GM19043 (cell line): ENCODE measurements around the gene TRIP12.
"Not testable (repeated sequence)": the region's sequence is repeated elsewhere in the genome, so short reads cannot be mapped to it uniquely, and the experiment has no call there.

Experiments
- ATAC-seq: cut with Tn5 transposase; IDR thresholded peaks from one replicate; pipeline ENCODE4 v1.9.1; 2021; ENCODE audit warnings: low read depth; ENCODE audit not compliant: unreplicated experiment

The TRIP12 gene

DNA sequence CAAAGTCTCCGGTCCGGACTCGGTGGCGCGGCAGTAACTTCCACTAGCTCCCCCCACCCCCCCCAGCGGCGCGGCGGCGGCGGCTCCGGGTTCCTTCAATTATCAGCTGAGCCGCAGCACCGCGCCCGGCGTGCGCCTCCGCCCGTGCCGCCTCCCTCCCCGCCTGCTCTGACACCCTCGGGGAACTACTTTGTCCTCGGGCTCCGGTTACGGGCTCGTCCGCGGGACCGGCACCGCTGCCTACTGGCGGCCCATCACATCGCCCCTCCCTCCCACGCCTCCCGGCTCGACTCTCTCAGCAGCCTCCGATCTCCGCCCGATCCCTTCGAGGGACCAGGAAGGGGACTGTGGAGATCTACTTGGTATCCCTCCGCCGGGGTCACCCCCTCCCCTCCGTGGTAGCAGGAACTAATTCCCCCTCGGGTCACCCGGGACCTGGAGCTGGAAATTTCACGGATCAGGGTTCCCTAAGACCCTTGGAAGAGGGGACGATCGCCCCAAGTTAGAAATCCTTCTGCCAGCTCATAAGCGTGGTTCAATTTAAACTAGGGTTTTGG, at the start of gene TRIP12:
TSS of gene TRIP12 (minus strand) at position 118 of the 557 bp plus-strand sequence. CDS start 41,930 bp downstream, outside the sequence.
- peak; percentile 57 for ATAC-seq

DNA sequence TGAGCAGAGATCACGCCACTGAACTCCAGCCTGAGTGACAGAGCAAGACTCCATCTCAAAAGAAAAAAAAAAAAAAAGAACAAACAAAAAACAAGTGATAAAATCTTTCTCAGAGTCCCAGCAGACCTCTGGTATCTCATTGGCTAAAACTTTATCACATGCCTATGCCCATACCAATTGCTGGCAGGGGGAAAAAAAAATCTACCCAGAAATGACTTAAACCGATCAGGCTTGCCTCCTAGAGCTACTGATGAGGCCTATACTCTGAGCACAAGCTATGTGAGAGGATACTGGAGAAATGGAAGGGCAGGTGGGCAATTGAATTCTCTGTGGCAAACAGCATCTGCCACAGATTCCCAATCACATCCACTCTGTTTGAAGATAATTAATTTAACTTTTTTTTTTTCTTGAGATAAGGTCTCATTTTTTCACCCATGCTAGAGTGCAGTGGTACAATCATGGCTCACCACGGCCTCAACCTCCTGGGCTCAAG, 49.5 kb upstream of the TRIP12 start:
- ATAC-seq = no peak

DNA sequence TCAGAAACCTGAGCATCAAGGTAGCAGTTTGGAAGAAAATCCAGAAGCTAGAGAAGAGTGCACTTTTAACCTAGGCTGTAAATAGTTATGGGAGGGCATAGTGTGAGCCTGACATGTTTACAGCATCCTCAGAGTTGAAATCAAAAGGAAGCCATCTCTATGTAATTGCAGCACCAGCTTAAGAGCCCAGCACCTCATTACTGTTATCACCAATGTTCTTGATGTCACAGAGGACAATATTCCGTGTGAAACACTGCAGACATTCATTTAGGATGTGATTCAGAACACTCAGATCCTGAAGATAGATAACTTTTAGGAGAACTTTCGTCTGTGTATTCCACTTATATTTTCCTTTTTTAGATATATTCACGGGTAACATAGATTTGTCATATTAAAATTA, 48.6 kb upstream of the TRIP12 start:
- ATAC-seq = no peak

DNA sequence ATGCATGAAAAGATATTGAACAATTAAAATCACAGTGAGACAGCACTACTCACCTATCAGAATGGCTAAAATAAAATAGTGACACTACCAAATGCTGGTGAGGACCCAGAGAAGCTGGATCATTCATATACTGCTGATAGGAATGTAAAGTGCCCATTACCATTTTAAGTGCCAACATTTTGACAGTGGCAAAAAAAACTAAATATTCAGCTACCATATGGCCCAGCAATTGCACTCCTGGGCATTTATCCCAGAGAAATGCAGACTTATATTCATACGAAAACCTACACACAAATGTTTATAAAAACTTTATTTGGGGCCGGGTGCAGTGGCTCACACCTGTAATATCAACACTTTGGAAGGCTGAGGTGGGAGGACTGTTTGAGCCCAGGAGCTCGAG, 48.1 kb upstream of the TRIP12 start:
- ATAC-seq = no peak

DNA sequence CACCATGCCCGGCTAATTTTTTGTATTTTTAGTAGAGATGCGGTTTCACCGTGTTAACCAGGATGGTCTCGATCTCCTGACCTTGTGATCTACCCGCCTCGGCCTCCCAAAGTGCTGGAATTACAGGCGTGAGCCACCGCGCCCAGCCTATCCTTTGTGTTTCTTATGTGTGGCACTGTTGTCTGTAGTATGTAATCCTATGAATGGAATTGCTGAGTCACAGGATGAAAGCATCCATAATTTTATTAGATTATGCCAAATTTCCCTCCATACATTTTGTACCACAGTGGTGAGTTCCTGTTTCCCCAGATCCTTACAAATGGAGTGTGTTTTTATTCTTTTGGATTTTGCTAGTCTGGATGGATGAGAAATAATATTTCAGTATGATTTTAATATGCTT, 41.8 kb upstream of the TRIP12 start:
- not testable (repeated sequence) for ATAC-seq

DNA sequence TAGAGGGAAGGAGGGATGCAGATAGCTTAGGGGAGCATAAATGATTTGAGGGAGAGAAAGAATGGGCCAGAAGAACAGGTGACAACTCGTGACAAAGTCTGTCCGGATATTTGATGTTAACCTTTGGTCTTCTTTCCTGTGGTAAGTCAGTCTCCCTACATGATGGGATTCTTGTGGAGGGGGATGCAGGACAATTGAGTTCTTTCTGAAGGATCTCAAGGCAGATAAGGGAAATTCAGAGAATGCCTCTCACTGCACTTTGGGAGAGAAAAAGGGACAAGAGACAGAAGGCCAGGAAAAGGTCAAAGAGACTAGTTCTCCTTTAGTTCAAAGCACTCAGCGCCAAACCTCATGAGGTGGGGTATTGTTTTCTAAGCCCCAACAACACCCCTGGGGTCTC, 34.7 kb upstream of the TRIP12 start:
- ATAC-seq = no peak

DNA sequence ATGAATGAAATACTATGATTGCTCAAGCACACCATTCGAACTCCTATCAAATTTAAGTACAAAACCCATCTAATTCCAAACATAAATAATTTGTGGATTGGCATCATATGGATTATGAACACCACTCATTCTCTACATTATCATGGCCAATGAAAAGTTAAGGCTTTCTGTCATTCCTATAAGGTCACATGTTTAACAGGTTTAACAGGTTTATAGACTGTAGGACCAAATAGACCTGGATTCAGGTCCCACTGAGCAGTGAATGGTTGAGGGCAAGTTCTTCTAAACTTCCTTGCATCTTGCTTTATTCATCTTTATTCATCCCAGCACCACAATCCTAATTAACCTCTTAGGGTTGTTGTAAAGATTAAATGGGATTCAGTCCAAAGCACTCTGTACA, 33.9 kb upstream of the TRIP12 start:
- no peak for ATAC-seq

DNA sequence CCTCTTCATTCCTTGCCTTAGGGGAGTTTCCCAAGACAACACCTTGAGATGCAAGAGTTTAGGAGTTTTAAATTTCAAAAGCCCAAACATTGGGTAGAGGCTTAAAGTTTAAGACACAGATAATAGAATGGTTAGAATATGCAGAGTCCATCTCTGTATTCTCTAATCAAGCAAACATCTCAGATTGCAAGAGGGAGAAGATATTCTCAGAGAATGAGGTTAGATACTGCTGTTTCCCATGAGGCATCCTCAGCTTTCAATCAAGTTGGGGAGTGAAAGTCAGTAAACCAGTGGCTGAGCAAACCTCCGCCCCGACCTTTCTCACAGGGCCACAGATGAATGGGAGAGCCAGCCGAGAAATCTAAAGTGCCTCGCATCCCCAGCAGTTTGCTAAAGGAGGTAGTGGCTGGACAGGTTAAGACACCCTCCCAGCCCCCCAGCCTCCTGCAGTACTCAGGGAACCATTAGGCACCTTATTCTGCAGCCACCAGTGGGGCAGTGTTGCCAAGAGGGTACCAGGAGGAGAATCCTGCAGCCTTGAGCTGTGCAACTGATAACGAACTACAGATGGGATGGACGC, 30.5 kb upstream of the TRIP12 start:
- no peak for ATAC-seq

DNA sequence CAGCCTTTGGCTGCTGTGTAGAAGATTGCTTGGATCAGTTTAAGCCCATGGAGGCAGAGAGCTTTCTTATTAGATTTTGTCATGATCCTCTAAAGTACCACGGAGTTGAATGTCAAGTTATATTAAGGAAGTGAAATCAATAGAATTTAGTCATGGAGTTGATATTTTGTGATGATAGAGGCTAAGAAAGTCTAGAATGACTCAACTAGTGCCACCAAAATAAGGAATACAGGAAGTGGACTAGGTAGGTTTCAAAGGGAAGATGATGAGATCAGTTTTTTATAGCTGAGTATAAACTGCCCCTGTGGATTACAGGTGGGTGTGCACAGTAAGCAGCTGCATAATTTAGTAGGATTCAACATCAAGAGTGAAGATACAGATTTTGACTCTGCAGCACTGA, 25.7 kb upstream of the TRIP12 start:
- ATAC-seq = no peak

DNA sequence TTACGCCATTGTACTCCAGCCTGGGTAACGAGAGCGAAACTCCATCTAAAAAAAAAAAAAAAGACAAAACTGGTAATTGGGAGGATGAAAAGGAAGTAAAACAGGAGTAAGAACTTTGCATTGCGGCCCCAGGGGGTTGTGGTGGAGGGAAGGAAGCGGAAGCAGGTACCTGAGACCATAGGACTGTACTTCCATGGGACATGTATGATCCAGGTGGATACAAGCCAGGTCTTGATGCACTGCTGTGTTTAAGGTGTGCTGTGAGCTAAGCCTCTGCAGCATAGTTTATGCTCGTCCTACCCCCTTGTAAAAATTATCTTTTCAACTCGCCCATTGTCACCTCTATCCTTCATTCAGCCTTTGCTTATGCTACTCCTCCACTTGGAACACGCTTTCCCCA, 24.2 kb upstream of the TRIP12 start:
- no peak for ATAC-seq

DNA sequence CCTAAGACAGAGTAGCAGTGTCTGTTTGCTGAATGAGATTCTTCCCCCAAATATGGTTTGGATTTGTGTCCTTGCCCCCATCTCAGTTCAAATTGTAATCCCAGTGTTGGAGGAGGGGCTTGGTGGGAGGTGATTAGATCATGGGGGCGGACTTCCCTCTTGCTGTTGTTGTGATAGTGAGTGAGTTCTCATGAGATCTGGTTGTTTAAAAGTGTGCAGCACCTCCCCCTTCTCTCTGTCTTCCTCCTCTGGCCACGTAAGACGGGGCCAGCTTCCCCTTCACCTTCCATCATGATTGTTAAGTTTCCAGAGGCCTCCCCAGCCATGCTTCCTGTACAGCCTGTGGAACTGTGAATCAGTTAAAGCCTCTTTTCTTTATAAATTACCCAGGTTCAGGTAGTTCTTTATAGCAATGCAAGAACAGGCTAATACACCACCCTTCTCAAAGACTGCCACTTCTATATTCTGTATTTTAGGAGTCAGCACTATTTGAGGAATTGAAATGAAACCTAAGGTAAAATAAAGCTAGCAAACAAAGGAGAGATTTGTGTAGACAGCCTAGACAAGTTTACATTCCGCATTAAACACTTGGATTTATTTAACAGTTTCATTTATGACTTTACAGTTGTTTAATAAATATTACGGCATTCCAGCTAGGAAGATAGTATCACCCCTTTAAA, 22.1 kb upstream of the TRIP12 start:
- ATAC-seq = no peak

DNA sequence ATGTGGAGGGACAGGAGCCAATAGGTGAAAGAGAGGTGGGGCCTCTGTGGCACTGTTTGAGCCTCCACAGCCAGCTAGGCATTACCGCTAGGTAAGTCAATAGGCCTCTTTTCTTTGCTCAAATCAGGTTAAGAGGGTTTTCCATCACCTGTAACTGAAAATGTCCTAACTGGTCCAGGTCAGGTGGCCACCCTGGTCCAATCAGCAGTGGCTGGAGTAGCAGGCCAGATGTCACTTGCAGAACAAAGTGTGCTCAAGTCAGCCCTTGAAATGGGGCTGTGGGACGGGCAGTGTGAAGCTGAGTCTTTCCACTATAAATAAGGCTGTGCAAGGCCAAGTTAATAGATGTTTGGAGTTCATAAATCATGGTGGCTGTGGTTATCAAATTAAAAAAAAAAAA, 21.4 kb upstream of the TRIP12 start:
- ATAC-seq = no peak

DNA sequence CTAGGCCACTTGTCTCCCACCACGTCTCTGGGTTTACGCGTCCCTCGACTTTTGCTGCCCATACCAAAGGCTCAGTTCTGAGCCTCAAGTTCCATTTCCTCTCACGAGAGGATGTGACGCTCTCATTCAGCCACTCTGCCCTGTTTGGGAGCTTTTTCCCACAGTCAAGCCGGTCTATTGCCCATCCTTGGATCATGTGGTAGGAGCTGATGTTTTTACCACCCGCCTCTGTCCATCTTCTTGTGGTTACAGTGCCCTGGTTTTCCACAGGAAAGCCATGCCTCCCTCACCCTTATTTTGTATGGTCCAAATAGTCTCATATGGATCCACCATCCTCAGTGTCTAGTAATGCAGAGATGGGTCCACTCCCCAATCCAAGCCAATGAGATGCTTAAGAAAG, 20.9 kb upstream of the TRIP12 start:
- no peak for ATAC-seq

DNA sequence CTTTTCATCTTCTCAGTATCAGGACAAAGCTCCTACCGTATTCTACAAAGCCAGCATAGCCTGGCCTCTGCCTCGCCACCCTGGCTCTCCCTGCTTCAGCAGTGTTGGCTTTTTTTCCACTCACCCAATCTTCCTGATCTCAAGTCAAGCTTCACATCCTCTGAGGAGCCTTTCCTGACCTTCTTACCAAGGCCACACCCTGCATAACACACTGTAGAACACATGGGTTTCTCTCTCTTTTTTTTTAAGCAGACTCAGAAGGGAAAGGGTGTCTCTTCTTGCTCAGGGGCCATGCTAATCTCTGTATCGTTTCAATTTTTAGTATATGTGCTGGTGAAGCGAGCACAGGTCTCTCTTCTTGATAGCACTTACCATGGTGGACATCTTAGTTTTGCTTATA, 15.7 kb upstream of the TRIP12 start:
- no peak for ATAC-seq

DNA sequence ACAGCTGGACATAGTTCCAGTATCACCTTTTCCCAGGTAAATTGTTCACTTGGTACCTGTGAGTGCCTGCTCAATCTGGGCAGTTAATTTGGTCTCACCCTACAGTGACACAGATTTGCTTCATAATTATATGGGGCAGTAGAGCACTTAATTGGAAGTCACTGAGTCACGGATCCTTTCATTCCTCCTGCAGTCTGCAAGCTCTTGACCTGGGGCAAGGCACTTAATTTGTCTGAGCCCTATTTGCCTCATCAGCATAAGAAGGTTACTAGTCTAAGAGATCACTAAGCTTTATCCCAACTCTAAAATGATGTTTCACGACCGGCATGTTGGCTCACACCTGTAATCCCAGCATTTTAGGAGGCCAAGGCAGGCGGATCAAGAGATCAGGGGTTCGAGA, 9.4 kb upstream of the TRIP12 start:
- no peak for ATAC-seq

DNA sequence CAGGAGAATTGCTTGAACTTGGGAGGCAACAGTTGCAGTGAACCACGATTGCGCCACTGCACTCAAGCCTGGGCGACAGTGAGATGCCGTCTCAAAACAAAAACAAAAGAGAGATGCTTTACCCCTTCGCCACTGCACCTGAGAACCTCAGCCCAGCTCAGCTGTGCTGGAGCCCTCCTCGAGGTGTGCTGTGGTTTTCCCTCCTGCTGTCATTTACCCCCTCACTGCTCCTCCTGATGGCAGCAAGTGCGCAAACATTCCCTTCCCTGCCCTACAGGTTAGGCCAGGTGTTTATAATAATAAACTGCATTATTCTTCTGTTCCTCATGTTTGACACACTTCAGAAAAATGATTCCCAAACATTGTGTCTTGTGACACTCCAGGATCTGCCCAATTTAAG, 8.8 kb upstream of the TRIP12 start:
- no peak for ATAC-seq

DNA sequence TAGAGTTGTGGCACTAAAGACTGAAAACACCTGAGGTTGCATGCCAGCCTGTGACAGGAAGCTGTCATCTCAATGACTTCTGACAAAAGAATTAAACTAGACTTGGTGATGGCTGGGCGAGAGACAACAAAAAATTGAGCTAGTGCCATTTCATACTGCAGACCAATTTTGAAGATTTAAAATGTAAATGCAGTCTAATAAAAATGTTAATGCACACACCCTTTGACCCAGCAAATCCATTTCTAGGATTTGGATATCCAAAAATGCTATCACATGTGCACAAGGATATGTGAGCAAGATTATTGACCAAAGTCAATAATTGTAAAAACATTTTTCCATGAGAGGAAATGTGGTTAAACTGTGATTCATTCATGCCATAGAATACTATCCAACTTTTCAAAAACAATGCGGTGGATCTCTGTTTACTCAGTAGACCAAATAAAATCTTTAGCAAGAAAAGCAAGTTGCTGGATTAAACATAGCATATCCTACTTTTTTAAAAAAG, 6.1 kb upstream of the TRIP12 start:
- no peak for ATAC-seq

DNA sequence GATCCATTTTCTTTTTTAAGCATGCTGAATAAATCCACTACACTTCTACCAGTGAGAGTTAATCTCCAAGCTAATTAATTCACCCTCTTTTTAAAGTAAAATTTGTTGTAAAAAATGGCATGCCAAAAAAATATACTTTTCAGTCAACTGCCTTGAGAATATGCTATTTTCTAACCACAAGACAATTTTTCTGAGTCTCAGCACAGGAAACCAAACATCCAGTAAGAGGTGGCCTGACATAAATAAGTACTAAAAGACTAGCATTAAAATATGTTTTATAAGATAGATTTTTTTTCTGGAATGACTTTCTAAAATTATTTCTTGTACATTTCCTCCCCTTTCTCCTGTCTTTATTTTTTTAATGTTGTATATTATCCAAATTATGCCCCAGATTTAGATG, 3.4 kb upstream of the TRIP12 start:
- ATAC-seq = no peak

DNA sequence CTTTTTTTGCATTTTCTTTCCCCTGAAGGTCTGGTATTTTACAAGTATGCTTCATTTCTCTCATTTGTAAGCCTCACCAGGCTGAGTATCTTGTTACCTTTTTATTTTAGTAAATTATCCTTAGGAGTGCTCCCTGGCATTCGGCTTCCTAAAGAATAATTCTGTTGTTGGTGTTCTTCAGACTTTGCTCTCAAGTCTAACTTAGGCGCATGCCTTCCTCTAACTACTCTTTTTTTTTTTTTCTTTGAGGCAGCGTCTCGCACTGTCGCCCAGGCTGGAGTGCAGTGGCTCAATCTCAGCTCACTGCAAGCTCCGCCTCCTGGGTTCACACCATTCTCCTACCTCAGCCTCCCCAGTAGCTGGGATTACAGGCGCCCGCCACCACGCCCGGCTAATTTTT, 2.7 kb upstream of the TRIP12 start:
- ATAC-seq = not testable (repeated sequence)

DNA sequence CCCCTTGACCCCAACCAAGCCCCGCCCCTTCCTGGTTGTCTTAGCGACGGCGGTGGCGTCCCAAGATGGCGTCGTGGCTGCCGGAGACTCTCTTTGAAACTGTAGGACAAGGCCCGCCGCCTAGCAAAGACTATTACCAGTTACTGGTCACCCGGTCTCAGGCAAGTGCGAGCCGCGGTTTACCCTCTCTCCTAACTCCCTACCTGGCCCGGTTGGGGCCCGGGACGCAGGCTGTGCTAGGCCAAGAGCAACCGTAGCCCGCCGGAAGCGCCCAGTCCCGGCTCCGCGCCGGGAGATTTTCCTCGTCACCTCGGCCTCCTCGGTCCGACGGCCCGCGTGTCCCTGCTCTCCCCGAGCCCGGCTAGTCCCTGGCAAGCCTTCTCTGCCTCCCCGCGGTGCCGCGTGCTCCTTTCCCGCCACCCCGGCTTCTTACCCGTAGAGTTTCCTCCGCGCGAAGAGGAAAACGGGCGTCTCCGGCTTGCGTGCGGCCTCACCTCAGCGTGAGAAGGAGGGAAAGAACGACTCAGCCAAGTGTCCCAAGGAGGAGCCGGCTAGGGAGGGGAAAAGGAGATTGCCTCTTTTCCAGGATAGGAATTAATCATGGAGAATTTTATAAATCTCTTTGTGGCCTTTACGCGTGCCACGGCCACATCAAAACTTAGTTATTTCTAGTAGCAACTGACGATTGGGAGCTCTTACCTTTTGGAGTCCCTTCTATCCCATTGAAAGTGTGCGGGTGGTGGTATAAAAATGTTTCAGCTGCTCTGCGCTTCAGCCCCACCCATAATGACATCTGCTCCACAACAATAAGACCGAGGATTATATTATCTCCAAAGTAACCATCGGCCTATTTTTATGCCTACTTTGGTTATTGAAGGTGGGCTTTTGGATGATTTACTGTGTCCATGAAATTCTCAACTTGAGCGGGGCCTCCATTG, 909 bp upstream of the TRIP12 start, which contains the start of gene FBXO36:
TSS of gene FBXO36 (plus strand) at position 55 of the 938 bp plus-strand sequence. CDS start at position 66, 11 bp downstream.
- peak; percentile 61 for ATAC-seq
